HT-29 (cell line): ENCODE data around the gene LMTK3. TPM values are rescaled to one million over a fixed set of nuclear protein-coding genes. Genes with fewer than 3 reads are reported as not detected.
A peak's percentile ranks its signal among the peaks of the same experiment; 100 is the strongest.

Experiments used
- DNase-seq: peaks from one replicate; pipeline ENCODE4 v3.0.0-alpha.2; 2015; ENCODE audit warnings: low spot score
- total RNA-seq: library from RNA; depleted of rRNA; stranded (reverse); fragments of >200 nt; shearing (Covaris generic); gene quantifications from 2 replicates; pipeline ENCODE4 v1.2.3, GENCODE V29; 2014; rRNA removed

Gene LMTK3, protein sequence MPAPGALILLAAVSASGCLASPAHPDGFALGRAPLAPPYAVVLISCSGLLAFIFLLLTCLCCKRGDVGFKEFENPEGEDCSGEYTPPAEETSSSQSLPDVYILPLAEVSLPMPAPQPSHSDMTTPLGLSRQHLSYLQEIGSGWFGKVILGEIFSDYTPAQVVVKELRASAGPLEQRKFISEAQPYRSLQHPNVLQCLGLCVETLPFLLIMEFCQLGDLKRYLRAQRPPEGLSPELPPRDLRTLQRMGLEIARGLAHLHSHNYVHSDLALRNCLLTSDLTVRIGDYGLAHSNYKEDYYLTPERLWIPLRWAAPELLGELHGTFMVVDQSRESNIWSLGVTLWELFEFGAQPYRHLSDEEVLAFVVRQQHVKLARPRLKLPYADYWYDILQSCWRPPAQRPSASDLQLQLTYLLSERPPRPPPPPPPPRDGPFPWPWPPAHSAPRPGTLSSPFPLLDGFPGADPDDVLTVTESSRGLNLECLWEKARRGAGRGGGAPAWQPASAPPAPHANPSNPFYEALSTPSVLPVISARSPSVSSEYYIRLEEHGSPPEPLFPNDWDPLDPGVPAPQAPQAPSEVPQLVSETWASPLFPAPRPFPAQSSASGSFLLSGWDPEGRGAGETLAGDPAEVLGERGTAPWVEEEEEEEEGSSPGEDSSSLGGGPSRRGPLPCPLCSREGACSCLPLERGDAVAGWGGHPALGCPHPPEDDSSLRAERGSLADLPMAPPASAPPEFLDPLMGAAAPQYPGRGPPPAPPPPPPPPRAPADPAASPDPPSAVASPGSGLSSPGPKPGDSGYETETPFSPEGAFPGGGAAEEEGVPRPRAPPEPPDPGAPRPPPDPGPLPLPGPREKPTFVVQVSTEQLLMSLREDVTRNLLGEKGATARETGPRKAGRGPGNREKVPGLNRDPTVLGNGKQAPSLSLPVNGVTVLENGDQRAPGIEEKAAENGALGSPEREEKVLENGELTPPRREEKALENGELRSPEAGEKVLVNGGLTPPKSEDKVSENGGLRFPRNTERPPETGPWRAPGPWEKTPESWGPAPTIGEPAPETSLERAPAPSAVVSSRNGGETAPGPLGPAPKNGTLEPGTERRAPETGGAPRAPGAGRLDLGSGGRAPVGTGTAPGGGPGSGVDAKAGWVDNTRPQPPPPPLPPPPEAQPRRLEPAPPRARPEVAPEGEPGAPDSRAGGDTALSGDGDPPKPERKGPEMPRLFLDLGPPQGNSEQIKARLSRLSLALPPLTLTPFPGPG (N-terminal part only)
- total RNA-seq, result 11.4 and 12.2 TPM in 2 replicates

DNA sequence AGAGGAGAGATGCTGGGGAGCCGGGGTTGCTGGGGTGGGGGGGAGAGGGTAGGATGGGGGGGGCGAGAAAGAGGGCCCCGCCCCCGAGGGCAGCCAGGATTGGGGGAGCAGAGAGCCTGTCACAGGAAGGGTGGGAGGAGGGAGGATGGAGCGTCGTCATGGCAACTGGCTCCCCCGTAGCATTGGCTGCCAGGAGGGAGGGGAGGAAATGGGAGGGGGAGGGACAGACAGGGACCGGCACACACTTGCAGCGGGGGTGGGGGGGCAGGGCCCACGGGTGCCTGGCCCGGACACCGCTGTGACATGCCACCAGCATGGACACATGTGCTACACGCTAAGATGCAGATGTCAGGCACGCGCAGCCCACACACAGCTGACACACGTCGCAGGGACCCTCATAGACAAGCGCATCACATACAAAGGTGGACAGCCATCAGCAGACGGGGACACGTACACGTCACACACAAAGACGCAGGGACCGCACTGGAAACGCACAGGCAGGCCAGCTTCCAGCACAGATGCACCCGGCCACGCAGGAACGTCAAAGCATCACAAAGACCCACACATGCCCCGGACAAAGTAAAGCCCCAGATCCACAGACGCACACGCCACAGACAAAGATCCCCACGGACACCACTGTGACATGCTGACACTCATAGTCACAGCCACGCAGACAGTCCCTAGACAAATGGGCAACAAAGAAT, at the start of gene LMTK3:
LMTK3 (minus strand) TSS at position 36 of the 704 bp plus-strand sequence. CDS start 259 bp downstream, outside the sequence.
- DNase-seq, result no peak

DNA sequence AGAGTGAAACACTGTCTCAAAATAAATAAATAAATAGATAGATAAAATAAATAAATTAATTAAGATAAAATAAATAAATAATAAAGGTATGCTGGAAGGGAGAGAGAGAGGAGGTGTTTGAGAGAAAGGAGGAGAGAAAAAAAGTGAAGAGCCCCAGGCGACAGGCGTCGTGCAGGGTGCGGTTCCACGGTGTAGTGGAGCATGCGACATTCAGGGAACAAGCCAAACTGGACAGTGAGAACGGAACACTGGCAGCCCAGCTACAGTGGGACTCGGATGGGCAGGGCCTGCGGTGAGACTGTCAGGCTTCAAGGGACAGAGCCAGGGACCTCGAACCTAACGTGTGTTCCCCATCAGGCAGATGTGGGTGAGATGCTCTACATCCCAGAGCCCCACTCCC, 49.8 kb upstream of the LMTK3 start:
- DNase-seq, result no peak

DNA sequence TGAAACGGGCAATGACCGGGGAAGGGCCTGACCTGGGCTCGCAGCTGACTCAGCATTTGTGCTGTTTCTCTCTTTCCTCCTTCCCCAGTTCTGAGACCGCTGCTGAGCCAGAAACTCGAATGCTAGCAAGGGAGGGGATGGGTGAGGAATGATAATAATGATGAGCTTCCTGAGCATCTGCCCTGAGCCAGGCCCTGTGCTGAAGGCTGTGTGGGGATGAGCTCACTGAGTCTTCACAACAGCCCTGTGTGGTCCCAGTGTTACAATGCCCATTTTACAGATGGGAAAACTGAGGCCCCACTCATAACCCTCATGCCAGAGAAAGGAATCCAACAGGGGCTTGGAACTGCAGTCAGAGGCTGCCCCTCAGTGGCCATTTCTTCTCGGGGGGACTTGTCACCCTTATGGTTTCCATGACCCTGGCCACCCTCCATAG, 48.5 kb upstream of the LMTK3 start:
- DNase-seq, result peak; percentile 54

DNA sequence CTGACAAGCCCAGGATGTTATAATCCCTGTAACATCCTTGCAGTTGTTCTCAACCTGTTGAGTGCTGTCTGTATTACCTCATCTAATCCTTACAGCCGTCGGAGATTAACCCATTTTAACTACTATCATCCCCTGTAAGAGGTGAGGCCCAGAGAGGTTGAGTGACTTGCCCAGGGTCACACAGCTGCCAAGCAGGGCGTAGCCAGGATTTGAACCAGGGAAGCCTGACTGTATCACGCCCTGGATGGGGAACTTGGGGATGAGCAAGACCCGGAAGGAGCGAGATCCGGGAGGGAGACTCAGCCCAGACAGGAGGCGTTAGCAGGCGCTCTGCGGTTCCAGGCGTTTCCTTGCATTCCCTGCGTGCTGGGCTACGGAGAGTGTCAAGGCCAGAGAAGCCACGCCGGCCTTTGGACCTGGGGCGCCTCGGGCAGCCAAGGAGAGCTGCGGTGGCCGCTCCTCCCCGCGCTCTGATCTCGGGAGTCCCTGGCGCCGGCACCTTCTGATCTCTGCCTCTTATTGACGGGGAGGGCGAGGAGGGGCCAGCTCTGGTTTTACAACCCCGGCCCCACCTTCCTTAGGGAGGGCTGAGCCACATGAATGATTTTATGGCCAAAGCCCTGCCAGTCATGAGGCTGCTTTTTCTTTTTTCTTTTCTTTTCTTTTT, 46.5 kb upstream of the LMTK3 start:
- peak; percentile 100 for DNase-seq

DNA sequence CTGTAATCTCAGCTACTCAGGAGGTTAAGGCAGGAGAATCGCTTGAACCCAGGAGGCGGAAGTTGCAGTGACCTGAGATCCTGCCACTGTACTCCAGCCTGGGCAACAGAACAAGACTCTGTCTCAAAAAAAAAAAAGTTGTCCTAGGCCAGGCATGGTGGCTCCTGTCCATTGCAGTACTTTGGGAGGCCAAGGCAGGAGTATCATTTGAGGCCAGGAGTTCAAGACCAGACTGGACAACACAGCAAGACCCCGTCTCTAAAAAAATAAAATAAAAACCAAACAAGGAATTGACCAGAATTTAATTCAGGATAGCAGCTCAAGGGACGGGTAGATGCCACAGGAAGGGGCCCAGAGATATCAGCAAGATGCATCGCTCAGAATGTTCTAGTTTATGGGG, 45.2 kb upstream of the LMTK3 start:
- DNase-seq, result no peak

DNA sequence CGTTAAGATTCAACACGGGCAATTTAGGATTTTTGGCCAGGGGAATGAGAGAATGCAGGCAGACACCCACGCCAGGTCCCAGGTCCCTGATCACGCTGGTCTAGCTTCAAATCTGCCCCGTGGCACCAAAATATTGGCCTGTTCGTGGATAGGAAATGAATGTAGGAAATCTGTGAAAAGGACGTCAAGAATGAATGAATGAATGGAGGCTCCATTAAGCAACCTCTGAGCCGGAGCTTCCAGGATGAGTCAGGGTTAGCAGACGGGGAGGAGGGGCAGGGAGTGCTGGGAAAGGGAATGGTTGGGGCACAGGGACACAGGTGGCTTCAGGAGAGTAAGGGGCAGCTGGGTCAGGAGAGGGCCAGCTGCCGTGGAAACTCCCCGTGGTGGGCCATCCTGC, 44.5 kb upstream of the LMTK3 start:
- peak; percentile 85 for DNase-seq

DNA sequence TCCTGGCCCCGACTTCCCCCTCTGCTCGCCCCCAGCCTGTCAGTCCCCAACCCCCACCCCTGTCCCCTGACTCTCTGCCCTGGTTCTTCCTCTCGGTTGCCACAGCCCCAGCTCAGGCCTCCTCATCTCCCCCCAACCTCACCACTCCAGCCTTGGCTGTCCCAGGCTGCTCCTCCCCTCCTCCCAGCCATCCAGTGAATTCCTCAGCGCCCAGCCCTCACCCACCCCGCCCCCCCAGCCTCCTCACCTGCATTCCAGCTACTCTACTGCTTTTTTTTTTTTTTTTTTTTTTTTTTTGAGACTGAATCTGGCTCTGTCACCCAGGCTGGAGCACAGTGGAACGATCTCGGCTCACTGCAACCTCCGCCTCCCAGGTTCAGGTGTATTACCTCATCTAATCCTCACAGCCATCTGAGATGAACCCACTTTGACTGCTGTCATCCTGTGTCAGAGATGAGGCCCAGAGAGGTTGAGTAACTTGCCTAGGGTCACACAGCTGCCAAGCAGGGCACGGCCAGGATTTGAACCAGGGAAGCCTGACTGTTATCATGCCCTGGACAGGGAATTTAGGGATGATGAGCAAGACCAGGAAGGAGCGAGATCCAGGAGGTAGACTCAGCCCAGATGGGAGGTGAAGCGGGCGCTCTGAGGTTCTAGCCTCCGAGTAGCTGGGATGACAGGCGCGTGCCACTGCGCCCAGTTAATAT, 42.9 kb upstream of the LMTK3 start:
- peak; percentile 81 for DNase-seq

DNA sequence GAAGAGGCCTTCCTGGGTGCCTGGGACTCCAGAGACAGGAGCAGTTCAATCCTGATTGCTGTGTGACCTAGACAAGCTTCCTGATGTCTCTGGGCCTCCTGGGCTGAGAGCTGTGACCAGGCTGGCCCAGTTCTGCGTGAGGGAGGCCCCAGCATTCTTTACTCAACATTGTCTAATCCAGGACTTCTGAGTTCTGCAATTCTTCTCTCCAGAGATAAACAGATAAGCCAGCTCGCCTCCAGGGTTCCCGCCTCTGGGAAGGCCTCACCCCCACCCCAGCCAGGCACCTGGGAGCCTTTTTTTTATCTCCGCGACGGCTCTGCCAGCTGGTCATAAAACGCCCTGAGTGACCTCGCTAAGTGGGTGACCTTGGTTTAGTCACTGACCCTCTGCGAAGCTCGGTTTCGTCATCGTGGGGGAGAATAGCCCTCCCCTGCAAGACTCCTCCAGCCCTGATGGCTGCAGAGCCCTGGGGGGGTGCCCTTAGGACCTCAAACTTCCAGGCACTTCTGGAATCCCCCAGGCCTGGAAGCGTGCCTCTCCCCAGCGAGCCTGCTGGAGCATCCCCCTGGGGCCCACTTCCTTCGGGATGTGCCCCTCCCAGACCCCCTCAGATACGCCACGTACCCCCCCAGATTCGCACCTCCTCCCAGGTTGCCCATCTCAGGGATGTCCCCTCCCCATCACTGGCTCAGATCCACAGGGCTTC, 42.2 kb upstream of the LMTK3 start:
- peak; percentile 93 for DNase-seq

DNA sequence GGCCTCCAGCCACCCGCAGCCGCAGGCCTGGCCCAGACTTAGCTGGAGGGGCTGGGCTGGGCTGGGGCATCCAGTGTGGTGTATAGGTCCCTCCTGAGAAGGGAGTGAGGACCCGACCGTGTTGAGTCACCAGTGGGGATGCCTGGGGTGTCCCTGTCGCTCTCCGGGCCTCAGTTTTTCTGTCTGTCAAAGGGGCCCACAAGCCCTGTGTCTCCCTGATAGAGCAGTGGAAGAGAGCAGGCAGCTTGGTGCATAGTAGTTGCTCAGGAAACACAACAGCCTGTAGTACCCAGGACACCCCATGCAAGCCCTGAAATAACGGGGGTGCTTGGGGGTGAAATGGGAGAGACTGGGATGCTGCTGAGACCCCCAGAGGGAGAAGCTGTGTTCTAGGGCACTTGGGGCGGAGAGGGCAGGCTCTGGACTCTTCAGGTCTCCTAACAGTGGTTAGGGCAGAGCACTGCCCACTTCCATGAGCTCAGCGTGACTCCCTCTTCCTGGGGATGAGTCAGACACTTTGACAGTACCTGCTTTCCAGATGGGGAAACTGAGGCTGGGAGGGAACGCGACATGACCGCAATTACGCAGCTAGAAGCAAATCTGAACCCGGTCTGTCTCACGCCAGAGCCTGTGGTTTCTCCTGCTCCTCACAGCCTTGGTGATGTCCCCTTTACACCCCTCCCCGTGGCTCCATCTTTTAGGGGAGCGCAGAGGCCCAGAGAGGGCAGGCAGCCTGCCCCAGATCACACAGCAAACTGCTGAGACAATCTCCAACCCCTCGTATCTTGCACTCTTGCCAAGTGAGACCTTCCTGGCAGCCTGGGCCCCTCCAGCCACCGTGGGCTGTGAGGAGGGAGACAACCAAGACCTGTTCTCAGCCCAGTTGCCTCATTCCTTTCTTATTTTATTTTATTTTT, 41.0 kb upstream of the LMTK3 start:
- DNase-seq, result no peak

DNA sequence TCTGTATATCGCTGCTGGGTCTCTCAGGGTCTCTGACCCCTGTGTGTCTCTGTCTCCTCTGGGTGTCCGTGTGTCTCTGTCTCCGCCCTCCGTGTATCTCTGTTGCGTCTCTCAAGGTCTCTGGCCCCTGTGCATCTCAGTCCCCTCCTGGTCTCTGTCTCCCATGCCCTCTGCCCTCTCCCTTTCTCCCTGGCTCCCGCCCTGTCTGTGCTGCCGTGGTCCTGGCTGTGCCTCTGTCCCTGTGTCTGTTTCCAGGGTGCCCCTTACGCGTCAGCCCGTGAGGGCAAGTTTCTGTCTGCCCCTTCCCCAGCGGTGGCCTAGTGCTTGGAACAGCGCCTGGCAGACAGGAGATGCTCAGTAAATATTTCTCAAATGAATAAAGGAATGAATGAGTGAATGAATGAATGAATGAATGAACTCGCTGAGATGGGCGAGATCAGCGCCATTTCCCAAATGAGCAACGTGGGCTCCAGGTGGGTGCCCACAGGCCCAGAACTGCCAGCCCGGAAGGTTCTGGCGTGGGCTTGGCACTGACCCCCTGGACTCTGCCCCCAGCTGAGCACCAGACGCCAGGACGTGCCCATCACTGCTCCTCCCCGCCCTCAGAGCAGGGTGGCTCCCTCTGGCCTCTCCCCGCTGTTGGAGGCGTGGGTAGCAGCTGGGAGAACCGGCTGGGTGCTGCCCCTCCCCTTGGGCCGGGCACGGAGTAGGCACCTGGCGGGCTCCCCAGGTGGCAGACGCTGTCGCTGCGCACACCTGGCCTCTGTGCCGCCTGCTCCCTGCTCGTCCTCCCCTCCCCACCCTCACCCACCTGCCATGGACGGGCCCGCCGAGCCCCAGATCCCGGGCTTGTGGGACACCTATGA, 40.0 kb upstream of the LMTK3 start, which contains the start of gene SULT2B1:
SULT2B1 (plus strand) TSS at position 736 of the 866 bp plus-strand sequence; CDS start at position 817, 81 bp downstream.
- peak; percentile 98 for DNase-seq

DNA sequence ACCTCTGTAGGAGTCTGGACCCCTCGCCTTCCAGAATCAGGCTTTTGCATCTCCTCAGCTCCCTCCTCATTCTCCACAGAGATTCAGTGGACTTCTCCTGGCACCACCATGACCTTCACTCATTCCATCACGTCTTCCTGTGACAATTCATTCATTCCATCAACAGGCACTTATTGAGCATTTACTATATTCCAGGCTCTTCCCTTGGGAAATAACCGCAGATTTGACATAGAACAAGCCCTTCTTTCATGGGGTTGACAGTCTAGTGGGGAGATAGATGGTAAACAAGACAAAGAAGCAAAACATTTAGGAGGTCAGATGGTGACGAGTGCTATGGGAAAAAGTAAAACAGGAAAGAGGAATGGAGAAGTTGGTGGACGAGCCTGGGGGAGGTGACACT, 37.7 kb upstream of the LMTK3 start:
- DNase-seq, result no peak

DNA sequence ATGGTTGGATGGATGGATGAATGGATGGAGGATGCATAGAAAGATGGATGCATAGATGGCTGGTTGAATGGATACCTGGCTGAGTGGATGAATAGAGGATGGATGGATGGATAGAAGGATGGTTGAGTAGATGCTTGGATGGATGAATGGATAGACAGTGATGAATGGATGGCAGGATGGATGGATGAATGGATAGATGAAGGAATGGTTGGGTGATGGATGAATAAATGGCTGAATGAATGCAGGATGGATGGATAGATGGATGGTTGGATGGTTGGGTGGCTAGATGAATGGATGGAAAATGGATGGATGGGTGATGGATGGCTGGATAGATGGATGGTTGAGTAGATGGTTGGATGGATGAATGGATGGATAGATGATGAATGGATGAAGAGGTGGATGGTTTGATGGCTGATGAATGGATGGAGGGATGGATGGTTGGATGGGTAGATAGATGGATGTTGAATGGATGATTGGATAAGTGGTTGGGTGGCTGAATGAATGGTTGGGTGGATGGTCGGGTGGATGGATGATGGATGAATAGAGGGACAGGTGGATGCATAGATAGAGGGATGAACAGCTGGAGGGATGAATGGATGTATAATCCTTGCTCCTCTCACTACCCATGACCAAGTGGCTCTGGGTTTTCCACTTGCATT, 36.7 kb upstream of the LMTK3 start:
- no peak for DNase-seq

DNA sequence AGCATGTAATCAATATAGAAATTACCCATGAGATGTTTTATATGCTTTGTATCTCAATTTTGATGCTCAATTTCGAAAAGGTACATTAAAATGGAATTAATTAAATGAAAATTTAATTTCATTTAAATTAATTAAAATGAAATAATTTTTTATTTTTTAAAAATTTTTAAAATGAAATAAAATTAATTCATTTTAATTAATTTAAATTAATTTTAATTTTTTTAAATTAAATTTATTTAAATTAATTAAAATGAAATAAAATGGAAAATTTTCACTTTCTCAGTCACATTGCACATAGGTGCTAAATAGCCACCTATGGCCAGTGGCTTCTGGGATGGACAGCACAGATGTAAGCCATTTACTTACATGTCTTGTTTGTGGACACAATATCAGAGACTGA, 36.1 kb upstream of the LMTK3 start:
- no peak for DNase-seq

DNA sequence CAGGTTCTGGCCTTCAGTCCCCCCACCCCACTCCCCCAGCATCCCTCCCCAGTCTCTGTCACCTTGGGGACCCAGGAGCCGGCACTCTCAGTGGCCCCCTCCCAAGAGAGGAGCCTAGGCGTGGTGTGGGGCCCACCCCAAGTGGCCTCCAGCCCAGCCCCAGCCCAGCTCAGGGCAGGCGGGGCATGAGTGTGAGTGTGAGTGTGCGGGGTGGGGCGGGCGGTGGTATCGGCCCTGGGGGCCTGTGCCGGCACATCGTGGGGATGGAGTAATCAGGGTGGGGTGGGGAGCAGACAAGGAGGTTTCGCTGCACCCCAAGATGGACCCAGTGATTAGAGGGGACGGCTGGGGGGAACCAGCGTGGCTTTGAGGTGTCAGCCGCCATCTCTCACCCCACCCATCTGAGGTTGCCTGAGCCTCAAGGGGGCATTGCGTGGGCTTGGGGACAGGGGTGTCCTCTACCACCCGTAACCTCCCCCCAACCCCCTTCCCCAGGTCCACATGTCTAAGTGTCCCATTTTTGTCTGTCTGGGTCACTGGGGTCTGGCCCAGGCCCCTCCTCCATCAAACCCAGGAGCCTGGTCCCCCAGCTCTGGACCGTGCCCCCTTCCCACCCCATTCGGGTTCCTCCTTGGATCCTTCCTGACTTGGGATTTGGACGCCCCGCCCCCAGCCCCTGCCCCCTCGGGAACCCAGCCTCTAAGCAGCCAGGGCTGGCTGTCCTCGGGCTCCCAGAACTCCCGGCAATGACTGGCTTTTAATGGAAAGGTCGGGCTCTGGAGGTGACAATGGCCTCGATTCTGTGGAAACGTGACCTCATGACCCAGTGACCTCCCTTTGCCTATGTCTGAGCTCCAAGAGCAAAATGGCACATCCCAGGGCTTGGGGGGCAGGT, 33.5 kb upstream of the LMTK3 start:
- DNase-seq, result no peak

DNA sequence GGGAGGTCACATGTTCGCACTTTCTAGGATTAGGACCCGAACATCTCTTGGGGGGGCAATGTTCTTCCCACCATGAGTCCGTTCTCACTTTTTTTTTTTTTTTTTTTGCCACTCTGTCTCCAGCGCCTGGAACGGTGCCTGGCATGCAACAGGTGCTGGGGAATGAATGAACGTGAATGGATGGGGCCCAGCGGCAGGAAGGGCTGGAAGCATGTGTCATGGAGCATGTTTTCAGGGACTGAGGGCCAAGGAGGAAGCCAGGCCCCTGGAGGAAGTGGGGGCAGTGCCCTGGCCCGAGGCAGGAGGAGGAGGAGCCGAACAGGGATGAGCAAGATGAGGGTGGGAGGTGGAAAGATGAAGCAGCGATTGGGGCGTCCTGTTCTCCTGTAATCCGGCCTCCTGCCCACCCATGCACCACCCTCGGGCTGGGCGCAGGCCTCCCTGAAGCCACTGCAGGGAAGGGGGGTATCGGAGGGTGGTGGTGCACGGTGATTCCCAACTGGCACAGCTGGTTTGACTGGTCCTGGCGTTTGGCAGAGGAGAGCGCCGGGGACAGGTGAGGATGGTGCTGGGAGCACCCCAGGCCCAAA, 31.6 kb upstream of the LMTK3 start:
- peak; percentile 100 for DNase-seq
